Fibroblast of villous mesenchyme (primary cell): ENCODE results near the gene ESRRA. TPM values are rescaled to one million over a fixed set of nuclear protein-coding genes. Genes with fewer than 3 reads are reported as not detected.

Source experiments
- DNase-seq: peaks from one replicate; pipeline ENCODE4 v3.0.0-alpha.2; 2010; ENCODE audit warnings: low read depth
- H3K4me3 ChIP-seq: 2 replicates; pipeline ENCODE4 v1.5.1; 2011; ENCODE audit warnings: low read depth, mild to moderate bottlenecking, low read length
- CTCF ChIP-seq: IDR thresholded peaks from 2 replicates; pipeline ENCODE4 v1.5.1; 2012; ENCODE audit warnings: low read depth, mild to moderate bottlenecking, low read length; ENCODE audit not compliant: insufficient read depth
- total RNA-seq: library from RNA; depleted of rRNA; stranded (reverse); fragments of >200 nt; gene quantifications from 2 replicates; pipeline ENCODE4 v1.2.3, GENCODE V29; 2012

The ESRRA gene
- total RNA-seq, 1 donor, result 23.3 TPM

- DNase-seq, result no peak
- H3K4me3 ChIP-seq, result no peak overlapping the region
- TF ChIP-seq CTCF, result no peak
Observed at GRCh38 chr11:64340671-64341335, 35.5 kb downstream of the ESRRA start.

- TF ChIP-seq CTCF, result no peak
- no peak for DNase-seq
Observed at GRCh38 chr11:64341429-64341828, 36.1 kb downstream of the ESRRA start.

GRCh38 chr11:64341851-64342791 lies 36.8 kb downstream of the ESRRA start:
- peak; percentile 86 for DNase-seq

More at GRCh38 chr11:64341429-64341828, 36.1 kb downstream of the ESRRA start:
- no peak overlapping the region for H3K4me3 ChIP-seq

GRCh38 chr11:64342869-64343745 lies 37.8 kb downstream of the ESRRA start:
- TF ChIP-seq CTCF, result no peak
- DNase-seq, result no peak
- H3K4me3 ChIP-seq, result peak overlapping the region; percentile 48

More at GRCh38 chr11:64341851-64342791, 36.8 kb downstream of the ESRRA start:
- peak; percentile 58 for TF ChIP-seq CTCF
- peak overlapping the region; percentile 48 for H3K4me3 ChIP-seq

GRCh38 chr11:64343767-64344559 lies 38.6 kb downstream of the ESRRA start:
- peak; percentile 22 for TF ChIP-seq CTCF
- no peak overlapping the region for H3K4me3 ChIP-seq
- no peak for DNase-seq
